ENCODE measurements around the gene GGT1. TPM values are rescaled to one million over a fixed set of nuclear protein-coding genes. Genes with fewer than 3 reads are reported as not detected.
A peak's percentile ranks its signal among the peaks of the same experiment; 100 is the strongest.
"Not testable (repeated sequence)": the region's sequence is repeated elsewhere in the genome, so short reads cannot be mapped to it uniquely, and the experiment has no call there.

Gene GGT1
- total and polyA plus RNA-seq, 2 experiments from 2014 or later = 0.60 to 2.1 TPM

- Histone ChIP-seq H3K4me1 (ENCODE audit: insufficient read depth) (peaks cover 3% of the 10 kb centered on the region; the same call in 1 of the 2 replicates), H2AFZ (no peak overlapping the region), H3K9me2 (ENCODE audit: insufficient read depth) (no peaks in the 10 kb centered on the region), H3K4me3 (no peak overlapping the region), H3K9me3 (ENCODE audit: low read depth) (no peaks in the 10 kb centered on the region), H3K27ac (no peak overlapping the region), H3F3A (ENCODE audit: insufficient read depth) (no peaks in the 10 kb centered on the region), H3K79me2 (ENCODE audit: insufficient read depth) (no peaks in the 10 kb centered on the region), H4K20me1 (ENCODE audit: insufficient read depth) (no peaks in the 10 kb centered on the region), H3K9ac (no peak overlapping the region), H3K27me3 (replicated peaks; ENCODE audit: insufficient read depth) (no peaks in the 10 kb centered on the region), H3K4me2 (ENCODE audit: unreplicated experiment) (no peak overlapping the region), H3K36me3 (ENCODE audit: low read depth) (no peaks in the 10 kb centered on the region)
- in situ Hi-C loops (cut with MboI) = no loop called here
- 91 to 95% methylated on average over 6 of the region's 6 CpGs for WGBS, 2 experiments (ENCODE audit: low coverage in 1 of 2, low lambda C conversion rate in 2 of 2, missing lambda C conversion rate in 2 of 2)
- DNase-seq = no peak
- TF ChIP-seq EZH2 (IDR thresholded peaks at IDR 0.05; ENCODE audit: insufficient read depth, poor library complexity, severe bottlenecking) (no peak), EZH2phosphoT487 (IDR thresholded peaks at IDR 0.05; ENCODE audit: insufficient read depth, low read depth) (no peak)
These were observed 11.6 kb upstream of the GGT1 start for GRCh38 chr22:24591286-24591830.

- Histone ChIP-seq H4K20me1 (ENCODE audit: insufficient read depth) (no peaks in the 10 kb centered on the region), H3K9me2 (ENCODE audit: insufficient read depth) (no peaks in the 10 kb centered on the region), H3K27me3 (replicated peaks; ENCODE audit: insufficient read depth) (no peaks in the 10 kb centered on the region), H3K4me3 (peak overlapping the region; percentile 76), H2AFZ (peak overlapping the region; percentile 80), H3F3A (ENCODE audit: insufficient read depth) (no peaks in the 10 kb centered on the region), H3K79me2 (ENCODE audit: insufficient read depth) (no peaks in the 10 kb centered on the region), H3K36me3 (ENCODE audit: low read depth) (no peaks in the 10 kb centered on the region), H3K9ac (peak overlapping the region; percentile 85), H3K9me3 (ENCODE audit: low read depth) (no peaks in the 10 kb centered on the region), H3K4me1 (ENCODE audit: insufficient read depth) (peaks cover 3% of the 10 kb centered on the region; the same call in 1 of the 2 replicates), H3K4me2 (ENCODE audit: unreplicated experiment) (peak overlapping the region; percentile 83), H3K27ac (no peak overlapping the region)
- TF ChIP-seq EZH2phosphoT487 (IDR thresholded peaks at IDR 0.05; ENCODE audit: insufficient read depth, low read depth) = no peak
- no peak for TF ChIP-seq EZH2 (IDR thresholded peaks at IDR 0.05; ENCODE audit: insufficient read depth, poor library complexity, severe bottlenecking)
- peak; percentile 49 for DNase-seq
- in situ Hi-C loops (cut with MboI) = no loop called here
- 9 to 14% methylated on average over 16 to 30 of the region's 33 CpGs for WGBS, 2 experiments (ENCODE audit: low coverage in 1 of 2, low lambda C conversion rate in 2 of 2, missing lambda C conversion rate in 2 of 2)
These were observed 10.7 kb upstream of the GGT1 start for GRCh38 chr22:24592058-24592850.

- 3 to 4% methylated on average over 47 to 48 of the region's 72 CpGs for WGBS, 2 experiments (ENCODE audit: low coverage in 1 of 2, low lambda C conversion rate in 2 of 2, missing lambda C conversion rate in 2 of 2)
- in situ Hi-C loops (cut with MboI) = no loop called here
- H3K4me1 ChIP-seq (ENCODE audit: insufficient read depth) = peaks cover 3% of the 10 kb centered on the region; the same call in 1 of the 2 replicates
These were observed 10.0 kb upstream of the GGT1 start, which contains the start of gene LRRC75B for GRCh38 chr22:24592851-24593558. Gene LRRC75B, minus strand, starts transcription at chr22:24593073. Its CDS starts 34 bp downstream, at chr22:24593039.

GRCh38 chr22:24593559-24593835 is 9.5 kb upstream of the GGT1 start:
- H3K79me2 ChIP-seq (ENCODE audit: insufficient read depth); DNase-seq; H3K4me1 ChIP-seq (ENCODE audit: insufficient read depth); H3F3A ChIP-seq (ENCODE audit: insufficient read depth); H3K9me3 ChIP-seq (ENCODE audit: low read depth); H4K20me1 ChIP-seq (ENCODE audit: insufficient read depth); H3K9me2 ChIP-seq (ENCODE audit: insufficient read depth); H3K36me3 ChIP-seq (ENCODE audit: low read depth); H3K27me3 ChIP-seq (replicated peaks; ENCODE audit: insufficient read depth); in situ Hi-C loops (cut with MboI): not testable (repeated sequence)
- Histone ChIP-seq H2AFZ (peak overlapping the region; percentile 91), H3K27ac (peak overlapping the region; percentile 47; the same call in 1 of the 2 replicates), H3K4me3 (peak overlapping the region; percentile 76), H3K9ac (peak overlapping the region; percentile 85), H3K4me2 (ENCODE audit: unreplicated experiment) (peak overlapping the region; percentile 89)
- 75 to 77% methylated on average over 9 to 10 of the region's 10 CpGs for WGBS, 2 experiments (ENCODE audit: low coverage in 1 of 2, low lambda C conversion rate in 2 of 2, missing lambda C conversion rate in 2 of 2)

More at GRCh38 chr22:24592851-24593558, 10.0 kb upstream of the GGT1 start, which contains the start of gene LRRC75B:
- TF ChIP-seq EZH2 (IDR thresholded peaks at IDR 0.05; ENCODE audit: insufficient read depth, poor library complexity, severe bottlenecking) (no peak), EZH2phosphoT487 (IDR thresholded peaks at IDR 0.05; ENCODE audit: insufficient read depth, low read depth) (no peak)
- H2AFZ ChIP-seq = peak within 1 kb of the TSS; percentile 91
- no peaks in the 10 kb centered on the region for H3K27me3 ChIP-seq (replicated peaks; ENCODE audit: insufficient read depth)
- H3K36me3 ChIP-seq (ENCODE audit: low read depth) = no peaks in the 10 kb centered on the region
- H3K4me3 ChIP-seq = peak within 1 kb of the TSS; percentile 76
- no peaks in the 10 kb centered on the region for H3K9me2 ChIP-seq (ENCODE audit: insufficient read depth)
- H3F3A ChIP-seq (ENCODE audit: insufficient read depth) = no peaks in the 10 kb centered on the region
- peak; percentile 88 for DNase-seq
- no peaks in the 10 kb centered on the region for H3K9me3 ChIP-seq (ENCODE audit: low read depth)
- H3K27ac ChIP-seq = peak within 1 kb of the TSS; percentile 47
- H4K20me1 ChIP-seq (ENCODE audit: insufficient read depth) = no peaks in the 10 kb centered on the region
- peak within 1 kb of the TSS; percentile 89 for H3K4me2 ChIP-seq (ENCODE audit: unreplicated experiment)
- no peaks in the 10 kb centered on the region for H3K79me2 ChIP-seq (ENCODE audit: insufficient read depth)
- H3K9ac ChIP-seq = peak within 1 kb of the TSS; percentile 85

Measured in GM23248 (cell line).